Measurements from ENCODE around the gene ZNF420. TPM values are rescaled to one million over a fixed set of nuclear protein-coding genes. Genes with fewer than 3 reads are reported as not detected.

The ZNF420 gene
- total and polyA plus RNA-seq, 2 of the 13 experiments (the other 11 are each of a cell fraction or from before 2014, with no cell fraction given) = 1.4 to 6.6 TPM

DNA sequence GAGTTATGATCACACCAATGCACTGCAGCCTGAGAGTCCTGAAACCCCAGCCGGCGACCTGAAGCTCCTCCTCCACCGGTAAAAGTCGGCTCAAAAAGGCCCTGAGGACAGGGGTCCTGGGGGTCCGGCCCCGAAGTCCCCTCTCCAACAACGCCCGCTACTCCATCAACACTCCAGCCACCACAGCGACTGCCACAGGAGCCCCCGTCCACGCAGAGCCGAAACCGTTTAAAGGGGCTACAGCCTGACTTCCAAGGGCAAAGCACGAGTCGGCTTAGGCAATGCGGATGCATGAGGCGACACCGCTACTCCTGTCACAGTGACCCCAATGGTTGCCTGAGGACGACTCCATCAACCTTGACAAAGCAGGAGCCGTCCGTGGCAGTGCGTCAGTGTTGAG lies 22.9 kb upstream of the ZNF420 start:
- DNase-seq (ENCODE audit: low spot score) (no peak), FAIRE-seq (no peak)
- in situ Hi-C loops (cut with HindIII; ENCODE audit: extremely low pct_ligation_motif_present, low pct_unique_long_range_greater_than_20kb) = no loop called here
- no peak for TF ChIP-seq MLX (CRISPR knock-in tag; IDR thresholded peaks at IDR 0.05)
- no peak for TF ChIP-seq ZNF451 (CRISPR knock-in tag; IDR thresholded peaks at IDR 0.05)
- no peak for TF ChIP-seq PRDM15 (CRISPR knock-in tag; IDR thresholded peaks at IDR 0.05)
- TF ChIP-seq KIAA2018 (CRISPR knock-in tag; IDR thresholded peaks at IDR 0.05; ENCODE audit: borderline replicate concordance) = no peak
- TF ChIP-seq, protein P1, sequence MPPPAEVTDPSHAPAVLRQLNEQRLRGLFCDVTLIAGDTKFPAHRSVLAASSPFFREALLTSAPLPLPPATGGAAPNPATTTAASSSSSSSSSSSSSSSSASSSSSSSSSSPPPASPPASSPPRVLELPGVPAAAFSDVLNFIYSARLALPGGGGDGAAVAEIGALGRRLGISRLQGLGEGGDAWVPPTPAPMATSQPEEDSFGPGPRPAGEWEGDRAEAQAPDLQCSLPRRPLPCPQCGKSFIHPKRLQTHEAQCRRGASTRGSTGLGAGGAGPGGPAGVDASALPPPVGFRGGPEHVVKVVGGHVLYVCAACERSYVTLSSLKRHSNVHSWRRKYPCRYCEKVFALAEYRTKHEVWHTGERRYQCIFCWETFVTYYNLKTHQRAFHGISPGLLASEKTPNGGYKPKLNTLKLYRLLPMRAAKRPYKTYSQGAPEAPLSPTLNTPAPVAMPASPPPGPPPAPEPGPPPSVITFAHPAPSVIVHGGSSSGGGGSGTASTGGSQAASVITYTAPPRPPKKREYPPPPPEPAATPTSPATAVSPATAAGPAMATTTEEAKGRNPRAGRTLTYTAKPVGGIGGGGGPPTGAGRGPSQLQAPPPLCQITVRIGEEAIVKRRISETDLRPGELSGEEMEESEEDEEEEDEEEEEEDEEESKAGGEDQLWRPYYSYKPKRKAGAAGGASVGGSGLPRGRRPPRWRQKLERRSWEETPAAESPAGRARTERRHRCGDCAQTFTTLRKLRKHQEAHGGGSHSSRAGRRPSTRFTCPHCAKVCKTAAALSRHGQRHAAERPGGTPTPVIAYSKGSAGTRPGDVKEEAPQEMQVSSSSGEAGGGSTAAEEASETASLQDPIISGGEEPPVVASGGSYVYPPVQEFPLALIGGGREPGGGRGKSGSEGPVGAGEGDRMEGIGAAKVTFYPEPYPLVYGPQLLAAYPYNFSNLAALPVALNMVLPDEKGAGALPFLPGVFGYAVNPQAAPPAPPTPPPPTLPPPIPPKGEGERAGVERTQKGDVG (CRISPR knock-in tag; IDR thresholded peaks at IDR 0.05; ENCODE audit: borderline replicate concordance) = no peak
- no peak for TF ChIP-seq ZNF558 (CRISPR knock-in tag; IDR thresholded peaks at IDR 0.05; ENCODE audit: borderline replicate concordance)
- no peak for TF ChIP-seq ZNF333 (CRISPR knock-in tag; IDR thresholded peaks at IDR 0.05; ENCODE audit: borderline replicate concordance)
- TF ChIP-seq CREB1 (IDR thresholded peaks at IDR 0.05) = no peak
- no peak for TF ChIP-seq CREB1 (CRISPR knock-in tag; IDR thresholded peaks at IDR 0.05)

More for the DNA sequence above, 22.9 kb upstream of the ZNF420 start:
- no peak overlapping the region for H3K9ac ChIP-seq (ENCODE audit: insufficient read depth, low read depth, low read length)
- 61% methylated on average over 9 of the region's 22 CpGs for WGBS (ENCODE audit: low lambda C conversion rate)
- POLR2A ChIA-PET = no interaction called here
- no peaks in the 10 kb centered on the region for H3K4me1 ChIP-seq (ENCODE audit: insufficient read depth, low read length)
- H3K27ac ChIP-seq (ENCODE audit: extremely low read length, insufficient read depth, low read length) = no peak overlapping the region
- H3K79me2 ChIP-seq (ENCODE audit: insufficient read depth, low read length) = no peaks in the 10 kb centered on the region
- H3K4me2 ChIP-seq (ENCODE audit: low read depth, low read length) = no peak overlapping the region
- H4K20me1 ChIP-seq (ENCODE audit: insufficient read depth, low read length) = no peaks in the 10 kb centered on the region
- no TSS peak for BruUV-seq (replicated peaks)
- no peak for ATAC-seq
- H2AFZ ChIP-seq (ENCODE audit: low read length) = no peak overlapping the region
- no peak overlapping the region for H3K4me3 ChIP-seq (replicated peaks in 1 of 3; ENCODE audit: insufficient read depth in 1 of 3, low read depth in 2 of 3, low read length in 3 of 3)
- intact Hi-C loops (cut with micrococcal nuclease; ENCODE audit: unreplicated experiment) = no loop called here
- no peaks in the 10 kb centered on the region for H3K27me3 ChIP-seq (ENCODE audit: control insufficient read depth in 1 of 2, insufficient read depth in 2 of 2, low read length in 2 of 2)
- H3K9me3 ChIP-seq (ENCODE audit: low read length) = peaks cover 66% of the 10 kb centered on the region
- CTCF ChIA-PET (ENCODE audit: low intra/inter-chr PET ratio, low total read pairs) = no interaction called here
- no peaks in the 10 kb centered on the region for H3K36me3 ChIP-seq (replicated peaks in 1 of 2; ENCODE audit: control insufficient read depth in 1 of 2, insufficient read depth in 2 of 2, low read length in 2 of 2)

All from HepG2 (cell line).